OCI-LY3 (cell line): Measurements from ENCODE around the gene JPT2.
"Not testable (repeated sequence)": the region's sequence is repeated elsewhere in the genome, so short reads cannot be mapped to it uniquely, and the experiment has no call there.

Source experiments
- CTCF ChIP-seq: fragments of 200-600, 300-600 bp; sonication (generic); IDR thresholded peaks from 2 replicates; pipeline ENCODE4 v1.5.1; 2014; ENCODE audit warnings: antibody characterized with exemption, low read length, low read depth
- EZH2phosphoT487 ChIP-seq: fragments of 200-600 bp; shearing (Covaris generic); IDR thresholded peaks from 2 replicates; pipeline ENCODE4 v1.6.1; 2018; ENCODE audit warnings: antibody characterized with exemption, mixed run types, low read depth

GRCh38 chr16:1732551-1732987 lies 54.5 kb downstream of the JPT2 start:
- not testable (repeated sequence) for TF ChIP-seq CTCF, EZH2phosphoT487
